Measurements from ENCODE around the gene CEPT1.

The CEPT1 gene

DNA sequence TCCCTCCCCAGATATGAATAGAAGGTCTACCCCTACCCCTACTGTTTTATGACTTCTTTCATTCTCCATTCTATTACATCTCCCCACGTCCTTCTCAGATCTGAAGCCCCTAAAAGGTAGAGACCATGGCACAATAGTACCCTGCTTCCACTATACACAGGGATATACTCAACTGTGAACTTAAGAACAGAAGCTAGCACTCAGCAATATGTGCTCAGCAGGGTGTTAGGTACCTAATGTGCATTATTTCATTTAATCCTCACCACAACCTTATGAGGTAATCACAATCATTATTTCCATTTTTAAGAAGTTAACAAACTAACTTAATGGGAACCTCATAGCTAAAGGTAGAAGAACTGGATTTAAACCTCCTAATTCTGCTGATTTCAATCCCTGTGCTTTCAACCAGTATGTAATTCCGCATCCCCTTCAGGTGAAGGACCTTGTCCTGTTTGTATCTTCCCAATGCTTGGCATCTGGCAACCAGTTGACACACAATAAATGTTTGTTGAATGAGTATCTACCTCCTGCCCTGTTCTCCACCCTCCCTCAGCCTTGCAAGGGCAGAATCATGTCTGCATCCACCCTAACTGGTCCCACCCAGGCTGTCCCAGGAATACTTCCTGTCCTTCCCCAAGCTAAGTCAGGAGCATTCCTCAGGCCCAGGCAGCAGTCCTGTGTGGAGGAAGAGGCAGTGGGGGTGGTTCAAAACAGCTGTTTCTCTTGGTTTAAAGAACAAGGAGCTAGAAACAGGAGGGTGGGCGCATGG is 53.9 kb downstream of the CEPT1 start:
- DNase-seq: no peak

DNA sequence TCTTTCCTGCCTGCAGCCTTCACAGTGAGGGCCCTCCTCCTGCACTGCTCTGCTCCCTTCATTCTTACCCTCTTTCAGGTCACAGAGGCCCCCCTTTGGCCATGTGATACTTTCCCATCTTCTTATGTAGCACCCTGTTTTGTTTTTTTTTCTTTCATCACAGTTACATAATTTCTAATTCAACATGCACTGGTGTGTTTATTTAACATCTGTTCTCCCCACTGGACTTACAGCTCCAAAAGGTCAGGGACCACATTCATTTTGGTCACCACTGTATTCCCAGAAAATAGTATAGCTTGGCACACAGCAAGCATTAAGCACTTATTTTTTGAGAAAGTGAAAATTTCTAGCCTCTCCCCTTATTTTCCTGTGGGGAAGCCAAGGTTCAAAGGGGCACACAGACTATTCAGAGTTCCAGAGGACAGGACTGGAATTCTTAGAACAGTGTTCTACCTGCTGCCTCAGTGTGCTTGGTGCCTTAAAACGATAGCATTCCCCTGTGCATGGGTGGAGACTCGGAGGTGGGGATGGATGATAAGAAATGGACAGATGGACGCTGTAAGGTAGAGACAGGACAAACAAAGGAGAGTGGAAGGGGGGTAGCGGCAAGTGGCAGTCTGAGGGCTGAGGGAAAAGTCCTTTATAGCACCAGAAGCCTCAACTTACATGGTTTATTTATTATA is 55.1 kb downstream of the CEPT1 start:
- DNase-seq: no peak

DNA sequence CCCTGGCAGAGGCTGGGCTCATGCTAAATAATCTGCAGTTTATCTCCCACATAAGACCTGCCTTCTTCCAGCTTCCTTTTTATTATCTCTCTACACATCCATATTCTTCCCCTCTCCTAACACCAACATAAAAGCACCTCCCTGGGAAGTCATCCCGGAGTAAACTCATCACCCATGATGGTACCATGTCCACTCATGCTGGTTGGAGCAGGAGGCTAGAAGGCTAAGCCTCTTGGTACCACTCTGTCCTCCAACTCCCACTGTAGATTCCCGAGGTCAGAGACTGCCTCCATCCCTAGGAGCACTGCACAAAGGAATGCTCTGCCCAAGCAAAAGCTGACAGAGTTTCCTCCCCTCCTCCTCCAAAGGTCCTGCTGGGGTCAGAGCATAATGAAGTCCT is 56.2 kb downstream of the CEPT1 start:
- DNase-seq: no peak

DNA sequence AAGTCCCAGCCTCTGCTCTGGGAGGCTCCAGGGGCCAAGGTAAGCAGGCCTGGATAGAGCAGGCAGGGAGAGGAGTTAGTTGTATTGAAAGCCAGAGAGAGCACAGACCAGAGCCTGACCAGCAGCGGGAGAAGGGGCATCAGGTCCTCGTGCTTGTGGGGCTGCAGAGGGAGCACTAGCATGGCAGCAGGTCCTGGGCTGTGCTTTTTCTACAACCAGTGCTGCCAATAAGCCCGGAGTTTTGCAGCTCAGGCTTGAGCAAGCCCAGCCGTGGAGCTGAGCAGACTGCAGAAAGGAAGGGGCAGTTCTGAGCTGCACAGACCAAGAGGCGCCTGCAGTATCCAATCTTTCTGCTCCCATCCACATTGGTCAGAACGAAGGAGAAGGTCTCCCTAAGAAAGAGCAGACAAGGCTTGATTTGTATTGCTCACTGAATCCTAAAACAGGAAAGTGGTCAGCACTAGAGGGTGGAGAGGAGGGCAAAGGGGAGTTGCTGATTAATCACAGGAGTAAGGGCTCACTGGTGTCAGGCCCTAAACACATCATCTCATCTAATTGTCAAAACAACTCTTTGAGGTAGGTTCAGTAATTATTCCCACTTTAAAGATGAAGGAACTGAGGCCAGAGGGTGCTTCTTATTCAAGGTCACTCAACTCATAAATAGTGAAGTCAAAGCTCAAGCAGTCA is 57.7 kb downstream of the CEPT1 start:
- DNase-seq: peak; percentile 84

DNA sequence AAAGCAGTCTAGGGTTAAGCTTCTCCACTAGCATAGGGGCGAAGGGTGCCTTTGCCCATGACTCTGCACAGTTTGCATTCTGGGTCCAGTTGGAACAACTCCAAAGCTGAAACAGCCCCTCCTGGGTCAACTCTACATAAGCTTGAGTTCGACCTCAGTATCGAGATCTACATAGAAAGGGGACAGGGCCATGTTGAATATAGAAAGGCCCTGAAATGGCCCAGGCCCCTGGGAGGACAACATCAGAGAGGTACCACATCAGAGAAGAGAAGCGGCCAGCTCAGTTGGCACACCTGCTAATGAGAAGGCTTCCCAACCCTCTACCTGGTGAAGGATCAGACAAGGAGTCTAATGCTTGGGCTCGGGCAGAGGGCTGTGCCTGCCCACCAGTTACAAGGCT is 58.8 kb downstream of the CEPT1 start:
- DNase-seq: no peak

DNA sequence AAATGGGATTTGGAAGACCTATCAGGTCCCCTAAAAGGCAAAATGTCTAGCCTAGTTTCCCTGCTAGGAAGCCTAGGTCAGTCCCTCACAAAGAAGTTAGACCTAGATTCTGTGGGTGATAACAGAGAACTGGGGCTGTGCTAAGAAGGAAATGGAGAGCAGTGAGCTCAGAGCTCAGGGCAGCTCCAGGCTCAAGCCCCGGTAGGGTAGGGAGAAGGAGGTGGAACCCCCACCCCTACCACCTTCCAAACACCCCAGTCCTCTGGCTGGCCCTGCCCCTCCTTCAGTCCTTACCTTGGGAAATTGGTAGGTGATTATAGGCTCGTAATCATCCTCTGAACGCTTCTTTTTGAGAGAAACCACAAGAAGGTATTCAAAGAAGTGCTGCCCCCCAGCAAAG is 59.3 kb downstream of the CEPT1 start:
- peak; percentile 41 for DNase-seq

DNA sequence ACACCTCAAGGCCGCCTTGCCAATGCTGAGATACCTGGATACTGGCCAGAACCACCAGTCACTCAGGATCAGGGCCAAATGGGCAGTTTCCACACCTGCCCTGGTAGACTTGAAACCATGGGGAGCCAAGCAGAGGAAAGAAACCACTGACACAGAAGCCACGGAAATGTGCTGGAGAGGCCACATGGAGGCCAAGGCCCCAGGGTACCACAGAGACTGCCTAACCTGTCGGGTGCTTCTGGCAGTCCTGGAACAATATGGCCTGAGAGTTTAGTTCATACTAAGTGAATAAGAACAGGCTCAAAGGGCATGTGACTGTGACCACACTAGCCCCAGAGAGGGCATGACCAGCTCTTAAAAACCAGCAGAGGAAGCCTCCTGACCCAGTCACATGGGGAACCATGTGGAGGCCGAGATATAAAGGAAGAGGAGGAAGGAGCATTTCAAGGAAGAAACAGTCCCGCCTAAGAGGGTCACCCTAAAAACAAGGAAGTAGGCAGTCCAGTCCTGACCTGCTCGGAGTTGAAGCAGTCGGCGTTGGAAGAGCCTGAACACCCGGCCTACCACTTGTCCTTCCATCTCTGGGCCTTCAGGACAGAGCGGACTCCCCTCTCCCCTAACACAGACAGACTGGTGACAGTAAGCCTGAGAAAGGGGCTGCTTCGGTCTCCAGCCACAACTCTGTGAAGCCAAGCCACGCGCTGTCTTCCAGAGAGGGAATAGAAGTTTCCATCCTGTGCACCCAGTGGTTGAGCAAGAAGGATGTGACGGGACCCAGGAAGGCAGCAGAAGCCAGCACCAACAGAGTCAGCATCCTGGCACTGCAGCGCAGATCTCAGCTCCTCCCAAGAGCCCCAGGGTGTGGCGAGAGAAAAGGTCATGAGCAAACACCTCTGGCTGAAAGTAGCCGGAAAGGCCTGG is 60.1 kb downstream of the CEPT1 start, which contains the start of gene DENND2D:
Gene DENND2D, minus strand, starts transcription at position 766 of the 921 bp plus-strand sequence. Its CDS starts 187 bp downstream, at position 579.
- DNase-seq: peak; percentile 79

DNA sequence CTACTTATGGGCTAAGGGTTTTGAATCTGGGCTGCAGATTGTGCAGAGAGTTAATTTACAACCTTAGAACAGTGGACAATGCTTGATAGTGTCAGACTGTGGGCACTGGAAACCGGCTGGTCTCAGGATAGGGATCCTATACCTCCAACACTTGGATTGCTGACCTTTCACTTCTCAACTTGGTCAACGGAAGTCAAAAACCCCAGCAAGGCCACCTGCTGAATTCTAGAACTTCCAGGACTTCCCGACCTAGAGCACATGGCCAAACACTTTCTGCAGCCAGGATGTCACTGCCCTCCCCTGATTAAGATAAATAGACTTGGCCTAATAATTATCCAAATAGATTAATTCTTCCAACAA is 60.8 kb downstream of the CEPT1 start:
- no peak for DNase-seq

DNA sequence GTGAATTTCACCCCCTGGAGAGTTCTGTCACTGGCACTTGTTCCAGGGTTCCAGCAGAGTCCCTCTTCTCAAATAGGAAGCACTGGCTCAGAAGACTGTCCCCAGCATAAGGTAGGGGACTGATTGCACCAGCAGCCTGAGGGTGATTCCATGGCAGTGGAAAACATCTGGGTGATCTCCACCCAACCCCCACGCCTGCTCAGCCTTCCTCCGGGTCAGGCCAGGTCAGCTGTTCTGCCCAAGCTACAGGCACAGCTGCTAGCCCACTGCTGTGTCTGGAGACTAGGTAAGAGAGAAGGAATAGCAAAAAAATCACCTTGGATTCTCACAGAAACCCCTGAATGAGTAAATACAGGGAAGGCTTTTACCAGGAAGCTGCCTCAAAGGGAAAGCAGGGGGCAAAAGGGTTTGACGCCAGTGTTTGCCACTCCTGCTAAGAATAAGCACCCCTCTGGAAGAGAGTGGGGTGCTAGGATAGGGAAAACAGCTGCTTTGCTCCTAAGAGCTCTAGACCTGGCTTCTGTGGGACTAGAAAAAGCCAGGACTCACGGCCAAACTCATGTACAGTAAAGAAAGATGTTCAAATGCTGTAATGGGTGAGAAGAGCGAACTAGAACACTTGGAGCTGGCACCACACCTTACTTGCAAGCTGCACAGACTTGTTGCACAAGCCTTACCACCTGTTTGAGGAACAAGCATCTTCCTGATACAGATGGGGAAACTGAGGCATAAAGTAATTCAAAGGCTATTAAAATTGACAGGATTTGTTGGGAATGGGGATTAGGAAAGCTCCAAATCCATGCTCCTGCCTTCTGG is 61.5 kb downstream of the CEPT1 start:
- DNase-seq: no peak

DNA sequence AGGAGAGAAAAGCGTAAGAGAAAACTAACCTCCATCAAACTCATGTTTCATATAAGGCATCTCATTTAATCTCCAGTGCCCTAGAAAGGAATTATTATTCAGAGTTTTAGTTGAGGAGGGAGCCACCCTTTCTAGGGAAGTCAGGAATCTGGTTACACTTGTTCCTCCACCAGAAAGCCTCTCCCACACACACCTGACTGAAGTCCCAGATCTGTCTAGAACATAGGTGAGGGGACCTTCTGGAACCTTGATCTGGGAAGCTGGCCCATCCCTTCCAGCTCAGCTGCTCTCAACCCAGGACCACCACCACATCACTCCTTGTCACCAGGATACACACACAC is 62.3 kb downstream of the CEPT1 start:
- no peak for DNase-seq

DNA sequence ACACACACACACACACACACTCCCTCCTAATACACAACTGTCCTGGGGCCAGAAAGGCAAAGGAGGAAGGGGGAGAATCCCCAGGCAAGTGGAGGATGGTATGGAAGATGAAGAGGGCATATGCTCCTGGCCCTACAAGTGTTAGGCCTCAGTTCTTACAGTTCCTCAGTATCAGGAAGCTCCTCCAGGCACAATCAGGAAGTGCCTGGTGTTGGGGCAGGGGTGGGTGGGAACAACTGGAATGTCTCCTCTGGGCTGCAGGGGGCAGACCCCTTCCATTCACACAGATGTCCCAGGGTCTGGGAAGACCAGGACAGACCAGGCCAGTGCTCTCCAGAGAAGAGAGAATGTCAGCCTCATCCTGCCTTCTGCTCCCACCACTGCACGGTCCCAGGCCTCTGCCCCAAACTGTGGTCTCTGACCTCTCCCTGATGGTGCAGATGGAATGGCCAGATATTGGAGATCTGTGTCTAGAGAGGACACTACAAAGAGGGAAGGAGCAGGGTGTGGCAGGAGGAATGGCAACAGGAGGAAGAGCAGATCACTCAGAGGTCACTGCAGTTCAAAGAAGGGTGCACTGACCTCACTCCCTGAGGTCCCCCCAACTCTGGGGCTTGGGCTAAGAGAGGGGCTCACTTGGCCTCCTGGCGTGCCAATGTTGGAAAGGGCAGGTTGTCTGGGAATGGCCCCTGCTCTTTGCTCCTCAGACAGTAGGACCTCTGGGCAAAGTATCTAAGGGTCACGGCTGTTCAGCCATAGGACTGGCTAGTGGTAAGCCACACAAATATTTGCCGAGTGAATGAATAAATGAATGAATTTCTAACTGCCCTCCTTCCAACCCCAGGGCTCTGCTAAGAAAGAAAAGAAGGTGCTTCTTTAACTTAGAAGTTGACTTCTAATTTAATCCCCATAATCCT is 62.9 kb downstream of the CEPT1 start:
- DNase-seq: no peak

DNA sequence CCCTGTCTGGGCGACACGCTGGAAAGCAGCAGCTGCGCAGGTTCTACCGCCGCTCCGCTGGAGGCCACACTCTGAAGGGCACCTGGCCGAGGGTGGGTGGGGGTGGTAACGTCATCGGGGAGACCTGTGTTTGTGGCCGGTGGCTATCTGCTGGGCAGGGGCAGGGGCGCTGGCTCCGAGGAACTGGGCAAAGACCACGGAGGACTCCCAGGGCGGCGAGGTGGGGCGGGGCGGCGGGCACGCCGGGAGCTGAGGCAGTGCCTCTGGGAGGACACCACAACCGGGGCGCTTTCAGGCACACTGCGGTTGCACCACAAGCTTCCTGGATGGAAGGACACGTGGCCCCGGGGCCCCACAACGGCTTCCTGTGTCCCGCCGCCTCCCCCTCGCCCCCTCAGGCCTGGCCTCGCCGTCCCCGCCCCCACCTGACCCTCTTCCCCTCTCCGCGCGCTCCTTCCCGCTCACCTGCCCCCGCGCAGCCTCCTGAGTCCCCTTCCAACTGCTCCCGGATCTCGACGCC is 63.7 kb downstream of the CEPT1 start:
- peak; percentile 91 for DNase-seq

DNA sequence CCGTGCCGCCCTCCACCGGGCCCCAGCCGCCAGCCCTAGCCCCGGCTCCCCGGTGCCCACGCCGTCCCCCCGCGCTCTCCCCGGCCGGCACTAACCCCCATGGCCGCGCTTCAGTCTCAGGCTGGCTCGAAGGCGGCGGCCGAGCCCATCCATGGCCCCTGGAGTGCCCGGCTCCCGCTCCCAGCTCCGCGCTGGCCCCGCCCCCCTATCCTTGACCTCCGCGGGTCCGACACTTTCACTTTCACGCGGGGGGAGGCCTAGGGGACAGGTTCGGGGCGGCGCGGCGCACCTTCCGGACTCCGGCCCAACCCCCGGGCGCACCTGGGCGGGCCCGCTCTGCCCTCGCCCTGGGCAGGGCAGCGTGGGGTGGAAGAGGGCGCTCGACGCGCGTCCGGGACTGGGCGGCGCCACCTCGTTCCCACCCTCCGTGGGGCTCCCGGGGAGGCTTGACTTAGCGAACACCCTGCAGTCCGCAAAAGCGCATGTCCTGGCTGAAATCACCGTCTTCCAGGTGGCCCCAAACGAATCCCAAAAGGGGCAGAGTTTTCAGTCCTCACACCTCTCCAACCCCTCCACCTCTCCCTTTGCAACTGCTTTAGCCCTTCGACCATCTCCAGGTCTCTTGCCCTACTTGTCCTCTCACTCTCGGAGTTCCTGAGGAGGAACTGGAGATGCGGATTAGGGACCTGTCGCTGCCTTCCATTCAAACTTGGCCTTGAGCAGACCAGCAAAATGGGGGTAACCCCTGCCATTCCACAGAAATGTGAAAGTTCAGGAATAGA is 64.4 kb downstream of the CEPT1 start:
- peak; percentile 83 for DNase-seq

DNA sequence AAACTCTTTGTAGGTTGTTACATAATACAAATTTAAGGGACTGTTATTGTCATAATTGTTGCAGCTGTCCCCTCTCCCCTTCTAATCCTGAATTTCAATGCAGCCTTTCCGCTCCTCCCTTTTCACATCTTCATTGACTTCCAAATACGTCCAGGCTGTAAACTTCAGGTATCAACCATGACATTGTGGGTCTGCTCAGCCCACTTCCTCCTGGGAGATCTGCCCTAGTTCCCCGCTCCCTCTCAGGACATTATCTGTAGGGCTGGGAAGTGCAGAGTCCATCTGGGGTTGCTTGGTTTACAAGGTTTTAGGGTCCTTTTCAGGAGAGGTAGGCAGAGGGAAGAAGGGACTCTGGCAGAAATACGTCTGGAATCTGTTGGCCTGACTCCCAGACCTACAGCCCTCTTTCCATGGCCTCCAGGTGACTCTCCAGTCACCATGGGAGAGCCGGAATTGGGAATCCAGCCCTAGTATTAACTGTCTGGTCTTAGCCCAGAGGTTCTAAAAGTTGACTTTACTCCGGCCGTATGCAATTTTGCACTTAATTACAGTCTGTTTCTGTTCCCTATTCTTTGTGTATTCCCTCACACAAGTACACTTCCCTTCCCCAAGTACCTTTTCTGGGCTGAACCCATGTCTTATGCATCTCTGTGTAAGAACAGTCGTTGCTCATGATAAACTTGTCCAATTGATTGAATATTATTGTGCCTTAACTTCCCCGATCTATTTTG is 65.1 kb downstream of the CEPT1 start:
- no peak for DNase-seq

DNA sequence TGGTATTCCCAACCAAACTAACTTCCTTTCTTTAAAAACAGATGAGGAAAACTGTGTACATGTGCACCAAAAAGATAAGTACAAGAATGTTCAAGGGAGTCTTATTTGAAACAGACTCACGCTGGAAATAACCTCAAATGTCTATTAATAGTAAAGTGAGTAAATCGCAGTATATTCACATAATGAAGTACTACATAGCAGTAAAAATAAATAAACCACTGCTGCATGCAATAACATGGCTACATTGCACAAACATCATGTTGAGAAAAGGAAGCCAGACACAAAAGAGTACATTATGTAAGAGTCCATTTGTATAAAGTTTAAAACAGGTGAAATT is 65.7 kb downstream of the CEPT1 start:
- no peak for DNase-seq

DNA sequence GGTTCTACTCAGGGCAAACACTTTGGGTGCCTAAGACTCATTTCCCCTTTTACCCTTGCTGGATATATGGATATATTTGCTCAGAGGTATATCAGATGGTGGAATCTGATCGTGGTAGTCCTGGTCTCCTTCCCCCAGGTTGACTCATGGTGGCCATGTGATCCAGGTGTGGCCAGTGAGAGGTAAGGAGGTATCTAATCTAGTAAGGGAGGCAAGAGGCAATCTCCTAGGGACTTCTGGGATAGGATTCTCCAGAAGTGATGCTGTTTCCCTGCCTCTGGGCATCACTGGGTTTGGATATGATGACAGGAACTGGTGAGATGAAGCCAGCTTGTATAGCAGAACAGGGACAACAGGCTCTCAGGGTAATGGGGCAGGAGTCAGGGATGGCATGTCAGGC is 68.9 kb downstream of the CEPT1 start:
- DNase-seq: no peak

DNA sequence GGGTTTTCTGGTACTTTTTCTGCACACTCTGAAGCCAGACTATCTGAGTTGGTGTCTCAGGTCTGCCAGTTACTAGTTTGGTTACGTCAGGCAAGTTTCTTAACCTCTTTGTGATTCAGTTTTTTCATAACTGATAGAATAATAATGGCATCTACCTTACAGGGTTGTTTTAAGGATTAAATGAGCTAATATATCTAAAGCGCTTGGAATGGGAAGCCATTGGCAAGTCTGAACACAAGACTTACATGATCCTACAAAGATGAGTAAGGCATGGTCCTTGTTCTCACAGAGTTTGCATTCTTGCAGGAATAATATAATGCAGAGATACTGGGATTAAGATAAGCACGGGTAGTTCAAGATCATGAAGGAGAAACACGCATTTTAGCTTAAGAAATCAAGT is 69.6 kb downstream of the CEPT1 start:
- DNase-seq: no peak

DNA sequence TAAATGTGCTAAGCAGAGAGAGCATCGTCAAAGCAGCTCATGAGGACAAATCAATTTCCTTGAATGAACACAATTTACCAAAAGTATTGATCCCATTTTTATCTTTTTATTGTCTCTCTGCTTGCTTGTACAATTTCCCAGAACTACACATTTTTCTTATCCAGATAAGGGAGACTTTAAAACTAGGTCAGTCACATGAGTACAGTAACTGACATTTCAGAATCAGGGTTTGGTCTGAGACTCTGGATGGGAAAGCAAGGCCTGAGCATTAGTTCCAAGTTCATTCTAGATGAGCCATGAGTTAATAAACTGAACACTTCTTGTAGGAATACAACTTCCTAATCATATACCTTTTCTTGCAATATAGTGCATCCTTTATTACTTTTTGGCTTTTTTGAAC is 71.9 kb downstream of the CEPT1 start:
- no peak for DNase-seq

DNA sequence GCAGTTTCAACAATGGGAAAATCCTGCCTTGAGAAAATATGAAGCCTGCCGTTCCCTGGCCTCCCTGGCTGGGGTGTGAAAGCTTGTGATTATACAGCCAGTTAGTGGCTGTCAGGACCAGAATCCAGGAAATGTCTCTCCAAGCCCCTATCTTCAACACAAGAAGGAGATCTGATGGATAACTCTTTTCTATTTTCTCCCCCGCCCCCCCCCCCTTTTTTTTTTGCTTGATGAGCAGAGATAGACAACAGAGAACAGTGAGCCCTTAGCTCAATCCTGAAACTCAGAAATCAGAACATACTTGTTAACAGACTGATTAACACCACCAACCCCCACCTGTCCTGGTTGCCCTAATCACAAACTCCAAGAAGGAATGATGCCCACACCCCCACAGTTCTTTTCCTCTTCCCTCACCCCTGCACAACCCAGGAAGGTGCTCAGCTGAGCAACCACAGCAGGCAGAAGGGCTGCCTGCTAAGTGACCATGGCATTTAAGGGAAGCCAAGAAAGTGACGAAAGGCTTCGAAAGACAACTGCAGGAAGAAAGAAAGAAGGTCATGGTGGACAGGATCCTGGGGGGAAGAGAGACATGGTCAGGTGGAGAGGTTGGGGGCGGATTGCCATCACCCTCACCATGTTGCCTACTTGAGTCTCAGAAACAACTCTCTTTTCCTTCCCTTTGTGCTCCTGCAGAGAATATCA is 72.8 kb downstream of the CEPT1 start:
- DNase-seq: no peak

All from CD4-positive, alpha-beta T cell treated with Interleukin-6 for 4 hours (primary cell).